ENCODE results near the gene DNAAF1.

DNA sequence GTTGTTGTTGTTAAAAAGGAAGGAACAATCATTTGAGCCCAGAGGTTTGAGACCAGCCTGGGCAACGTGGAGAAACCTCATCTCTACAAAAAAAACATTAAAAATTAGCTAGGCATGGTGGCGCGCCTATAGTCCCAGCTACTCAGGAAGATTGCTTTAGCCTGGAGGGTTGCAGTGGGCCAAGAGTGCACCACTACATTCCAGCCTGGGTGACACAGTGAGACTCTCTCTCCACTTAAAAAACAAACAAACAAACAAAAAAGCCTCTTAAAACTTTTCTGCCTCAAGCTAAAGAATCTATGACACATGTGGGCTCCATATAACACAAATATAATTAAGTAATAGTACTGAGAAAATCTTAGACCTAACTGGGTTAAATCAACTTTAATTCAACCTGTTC lies 40.9 kb upstream of the DNAAF1 start:
- TF ChIP-seq CTCF (optimal IDR thresholded peaks at IDR 0.05 in 1 of 3, IDR thresholded peaks at IDR 0.05 in 1 of 3, conservative IDR thresholded peaks at IDR 0.05 in 1 of 3; ENCODE audit: extremely low read depth in 1 of 3, insufficient read depth in 2 of 3, low read length in 3 of 3) = no peak
- no peak for TF ChIP-seq EZH2 (IDR thresholded peaks at IDR 0.05; ENCODE audit: low read length)

Measured in keratinocyte (primary cell).